ENCODE results near the gene MX1. TPM values are rescaled to one million over a fixed set of nuclear protein-coding genes. Genes with fewer than 3 reads are reported as not detected.

Gene MX1
- total and polyA plus RNA-seq, 2 donors (not counting 3 experiments of a cell fraction or from before 2014, with no cell fraction given), result 5.9 to 25.1 TPM

- ChIA-PET CTCF (interaction anchor here (1.1 kb wide), 1 partner anchor 128 kb away, joined by 4 read pairs; no protein-coding TSS in a partner anchor), POLR2A (no interaction called here)
- DNase-seq (ENCODE audit: low read depth, low spot score), result no peak
- Histone ChIP-seq H2AFZ (ENCODE audit: low read depth, low read length) (no peak overlapping the region), H4K20me1 (replicated peaks; ENCODE audit: control insufficient read depth, extremely low read depth, insufficient read depth, low read length) (no peaks in the 10 kb centered on the region), H3K27me3 (ENCODE audit: control insufficient read depth in 2 of 2, insufficient read depth in 2 of 2, low read length in 2 of 2) (no peaks in the 10 kb centered on the region), H3K4me1 (ENCODE audit: control insufficient read depth, extremely low read depth, insufficient read depth, low read length) (no peaks in the 10 kb centered on the region), H3K4me3 (replicated peaks in 1 of 3; ENCODE audit: insufficient read depth in 1 of 3, low read depth in 1 of 3, low read length in 3 of 3) (no peak overlapping the region), H3K36me3 (ENCODE audit: control insufficient read depth in 2 of 2, extremely low read depth in 1 of 2, insufficient read depth in 2 of 2, low read length in 2 of 2) (no peaks in the 10 kb centered on the region), H3K9ac (replicated peaks; ENCODE audit: extremely low read depth, insufficient read depth, low read length) (no peak overlapping the region), H3K79me2 (ENCODE audit: control insufficient read depth, insufficient read depth, low read length) (no peaks in the 10 kb centered on the region), H3K27ac (ENCODE audit: insufficient read depth, low read depth, low read length) (no peak overlapping the region), H3K9me3 (replicated peaks; ENCODE audit: control insufficient read depth, insufficient read depth, low read length) (no peaks in the 10 kb centered on the region), H3K4me2 (ENCODE audit: insufficient read depth, low read length) (no peak overlapping the region), H3K9me1 (replicated peaks; ENCODE audit: control insufficient read depth, extremely low read depth, insufficient read depth, low read length) (no peaks in the 10 kb centered on the region)
- TF ChIP-seq EZH2 (IDR thresholded peaks at IDR 0.05; ENCODE audit: borderline replicate concordance, low read depth, low read length, severe bottlenecking), result no peak
- no peak for TF ChIP-seq CTCF (IDR thresholded peaks at IDR 0.05; ENCODE audit: extremely low read depth in 1 of 2, insufficient read depth in 1 of 2, low read depth in 1 of 2, low read length in 2 of 2)
- BruUV-seq (replicated peaks), result no TSS peak
- FAIRE-seq, result no peak
- dilution Hi-C loops (cut with MboI; ENCODE audit: extremely low pct_ligation_motif_present, low sequenced_read_pairs), result no loop called here
- intact Hi-C loops (cut with micrococcal nuclease), result no loop called here
Measured at GRCh38 chr21:41410767-41411448, 15.1 kb upstream of the MX1 start.

GRCh38 chr21:41411449-41412089 lies 14.5 kb upstream of the MX1 start:
- Histone ChIP-seq H3K9ac (replicated peaks; ENCODE audit: extremely low read depth, insufficient read depth, low read length) (no peak overlapping the region), H3K9me3 (replicated peaks; ENCODE audit: control insufficient read depth, insufficient read depth, low read length) (no peaks in the 10 kb centered on the region), H3K4me1 (ENCODE audit: control insufficient read depth, extremely low read depth, insufficient read depth, low read length) (no peaks in the 10 kb centered on the region), H3K79me2 (ENCODE audit: control insufficient read depth, insufficient read depth, low read length) (no peaks in the 10 kb centered on the region), H2AFZ (ENCODE audit: low read depth, low read length) (no peak overlapping the region), H4K20me1 (replicated peaks; ENCODE audit: control insufficient read depth, extremely low read depth, insufficient read depth, low read length) (no peaks in the 10 kb centered on the region), H3K36me3 (ENCODE audit: control insufficient read depth in 2 of 2, extremely low read depth in 1 of 2, insufficient read depth in 2 of 2, low read length in 2 of 2) (no peaks in the 10 kb centered on the region), H3K27ac (ENCODE audit: insufficient read depth, low read depth, low read length) (no peak overlapping the region), H3K27me3 (ENCODE audit: control insufficient read depth in 2 of 2, insufficient read depth in 2 of 2, low read length in 2 of 2) (no peaks in the 10 kb centered on the region), H3K4me3 (replicated peaks in 1 of 3; ENCODE audit: insufficient read depth in 1 of 3, low read depth in 1 of 3, low read length in 3 of 3) (no peak overlapping the region), H3K4me2 (ENCODE audit: insufficient read depth, low read length) (no peak overlapping the region), H3K9me1 (replicated peaks; ENCODE audit: control insufficient read depth, extremely low read depth, insufficient read depth, low read length) (no peaks in the 10 kb centered on the region)
- intact Hi-C loops (cut with micrococcal nuclease) (no loop called here), dilution Hi-C loops (cut with MboI; ENCODE audit: extremely low pct_ligation_motif_present, low sequenced_read_pairs) (no loop called here)
- no peak for TF ChIP-seq JUN (IDR thresholded peaks at IDR 0.05; ENCODE audit: borderline replicate concordance, insufficient read depth, insufficient read length, low read depth)
- peak in 1 of 2 donors; percentile 1 for TF ChIP-seq CTCF (IDR thresholded peaks at IDR 0.05; ENCODE audit: extremely low read depth in 1 of 2, insufficient read depth in 1 of 2, low read depth in 1 of 2, low read length in 2 of 2)
- no peak for TF ChIP-seq MAX (IDR thresholded peaks at IDR 0.05; ENCODE audit: insufficient read depth, insufficient read length)
- ChIA-PET CTCF (interaction anchor here (1.1 kb wide), 1 partner anchor 128 kb away, joined by 4 read pairs; no protein-coding TSS in a partner anchor), POLR2A (no interaction called here)
- no TSS peak for BruUV-seq (replicated peaks)
- DNase-seq (ENCODE audit: low read depth, low spot score) (no peak), FAIRE-seq (no peak)

Measured in endothelial cell of umbilical vein (primary cell).